B cell (primary cell): Measurements from ENCODE around the gene LILRB3. TPM values are rescaled to one million over a fixed set of nuclear protein-coding genes. Genes with fewer than 3 reads are reported as not detected.
"Not testable (repeated sequence)": the region's sequence is repeated elsewhere in the genome, so short reads cannot be mapped to it uniquely, and the experiment has no call there.

Source experiments
- ATAC-seq: fragments of 200-7000 bp; cut with Tn5 transposase; one replicate; pipeline ENCODE4 v1.10.0; 2021; ENCODE audit warnings: low read depth, mild to moderate bottlenecking, moderate number of reproducible peaks, moderate library complexity
- CTCF ChIA-PET: fragments of 350-600 bp; sonication (Branson Sonifier 250); formaldehyde crosslinking; loops from one replicate; lab custom pipeline; 2021; ENCODE audit warnings: antibody characterized with exemption, inconsistent platforms; lab: Charles Lee
- POLR2A ChIA-PET: fragments of 350-600 bp; sonication (Branson Sonifier 250); formaldehyde crosslinking; loops from one replicate; lab custom pipeline; 2021; ENCODE audit warnings: antibody characterized with exemption; lab: Charles Lee
- DNase-seq: peaks from one replicate; pipeline ENCODE4 v3.0.0; 2013
- H2AFZ ChIP-seq: 2 replicates; pipeline ENCODE4 v1.6.1; 2012; ENCODE audit warnings: mild to moderate bottlenecking, low read depth, low read length; ENCODE audit not compliant: insufficient read depth, poor library complexity, severe bottlenecking
- H3K27ac ChIP-seq, 2 donors: 1 replicate in 1 of 2; 2 replicates in 1 of 2; pipeline ENCODE4 v1.5.1; 2012 to 2013; ENCODE audit warnings: low read length in 2 of 2, mild to moderate bottlenecking in 2 of 2, moderate library complexity in 1 of 2
- H3K27me3 ChIP-seq, 4 experiments: fragments of 200-600 bp in 1 of 4; sonication (generic) in 1 of 4; replicated peaks in 1 of 4; 1 replicate in 2 of 4; 2 replicates in 2 of 4; pipeline versions ENCODE4 v1.6.1 to v1.7.0; 2013 to 2016; ENCODE audit warnings: low read length in 3 of 4, mild to moderate bottlenecking in 2 of 4, mixed read lengths in 1 of 4, moderate library complexity in 1 of 4; ENCODE audit not compliant: insufficient read depth in 4 of 4, control insufficient read depth in 3 of 4; ENCODE audit errors: control extremely low read depth in 1 of 4
- H3K36me3 ChIP-seq, 2 experiments: replicated peaks in 1 of 2; 1 replicate in 1 of 2; 2 replicates in 1 of 2; pipeline versions ENCODE4 v1.6.1 to v1.7.1; 2013; ENCODE audit warnings: low read length in 1 of 2; ENCODE audit not compliant: insufficient read depth in 2 of 2, control insufficient read depth in 1 of 2; ENCODE audit errors: control extremely low read depth in 1 of 2, extremely low read depth in 1 of 2
- H3K4me1 ChIP-seq, 2 donors: fragments of 200-600 bp in 1 of 2; sonication (generic) in 1 of 2; 1 replicate in 1 of 2; 2 replicates in 1 of 2; pipeline versions ENCODE4 v1.5.1 to v1.6.1; 2013 to 2017; ENCODE audit warnings: low read length in 2 of 2; ENCODE audit not compliant: control insufficient read depth in 2 of 2, insufficient read depth in 2 of 2
- H3K4me2 ChIP-seq: replicated peaks from 2 replicates; pipeline ENCODE3; 2012; ENCODE audit warnings: mild to moderate bottlenecking, low read depth, low read length; ENCODE audit not compliant: poor library complexity, severe bottlenecking
- H3K4me3 ChIP-seq, 5 experiments: fragments of 200-600 bp in 1 of 5; sonication (generic) in 1 of 5; 1 replicate in 3 of 5; 2 replicates in 2 of 5; pipeline versions ENCODE4 v1.5.1 to v1.7.0; 2011 to 2016; ENCODE audit warnings: low read length in 4 of 5, mild to moderate bottlenecking in 4 of 5, low read depth in 2 of 5, control low read depth in 1 of 5, moderate library complexity in 1 of 5; ENCODE audit not compliant: insufficient read depth in 1 of 5; ENCODE audit errors: control extremely low read depth in 1 of 5, extremely low read depth in 1 of 5
- H3K79me2 ChIP-seq: fragments of 200-600 bp; sonication (generic); one replicate; pipeline ENCODE4 v1.6.0; 2016; ENCODE audit warnings: low read length; ENCODE audit not compliant: control insufficient read depth, insufficient read depth
- H3K9ac ChIP-seq: fragments of 200-600 bp; sonication (generic); 2 replicates; pipeline ENCODE4 v1.6.1; 2017; ENCODE audit warnings: mild to moderate bottlenecking, low read length, moderate library complexity
- H3K9me3 ChIP-seq, 3 donors: one replicate each; pipeline versions ENCODE4 v1.6.1 to v1.7.1; 2013; ENCODE audit warnings: low read length in 2 of 3; ENCODE audit not compliant: control insufficient read depth in 2 of 3, insufficient read depth in 1 of 3; ENCODE audit errors: control extremely low read depth in 1 of 3
- H4K20me1 ChIP-seq: 2 replicates; pipeline ENCODE4 v1.6.0; 2012; ENCODE audit warnings: mild to moderate bottlenecking, low read length; ENCODE audit not compliant: insufficient read depth, control insufficient read depth, poor library complexity, severe bottlenecking
- H3K27ac Mint-ChIP-seq: one replicate; pipeline ENCODE4 v1.8.0; 2021; ENCODE audit warnings: mixed read lengths
- H3K27me3 Mint-ChIP-seq: one replicate; pipeline ENCODE4 v1.8.0; 2021; ENCODE audit warnings: mixed read lengths
- H3K4me1 Mint-ChIP-seq: one replicate; pipeline ENCODE4 v1.8.0; 2021; ENCODE audit warnings: mixed read lengths
- H3K4me3 Mint-ChIP-seq: one replicate; pipeline ENCODE4 v1.8.0; 2021; ENCODE audit warnings: mixed read lengths
- H3K9me3 Mint-ChIP-seq: one replicate; pipeline ENCODE4 v1.8.0; 2022; ENCODE audit warnings: mixed read lengths; ENCODE audit not compliant: insufficient read depth
- CTCF ChIP-seq: fragments of 200-600 bp; IDR thresholded peaks from one replicate; pipeline ENCODE4 v1.8.0; 2022; ENCODE audit warnings: antibody characterized with exemption, mild to moderate bottlenecking
- EZH2 ChIP-seq: IDR thresholded peaks from 2 replicates; pipeline ENCODE4 v1.6.1; 2012; ENCODE audit warnings: borderline replicate concordance, low read depth, mild to moderate bottlenecking, moderate library complexity, low read length; ENCODE audit not compliant: insufficient read depth, poor library complexity, severe bottlenecking
- WGBS: methylation state at CpG from one replicate; pipeline ENCODE4 v1.1.5; 2013; ENCODE audit warnings: missing lambda C conversion rate; ENCODE audit not compliant: insufficient coverage; 5-methylcytosine and 5-hydroxymethylcytosine counted together
- intact Hi-C: fragments of 100-400 bp; cut with micrococcal nuclease; formaldehyde crosslinking; loops from one replicate; pipeline ENCODE4 v1.10.0; 2022
- polyA plus RNA-seq: library from polyadenylated mRNA; depleted of rRNA; stranded (reverse); fragments of >200 nt; gene quantifications from 2 replicates; pipeline ENCODE4 v1.2.3, GENCODE V29; 2012
- total RNA-seq, 2 donors: library from RNA; stranded (reverse); fragments of 120-200 nt in 1 of 2; gene quantifications; 1 replicate in 1 of 2; 2 replicates in 1 of 2; pipeline versions ENCODE4 v1.2.3 to v1.2.4, GENCODE V29; 2013 to 2022

LILRB3 gene
- total and polyA plus RNA-seq, 2 donors (not counting 1 experiment from before 2014, with no cell fraction given) = 0.25 to 2.3 TPM

GRCh38 chr19:54216869-54217268, 5.9 kb downstream of the LILRB3 start:
- POLR2A ChIA-PET = no interaction called here
- no peak overlapping the region for H3K4me2 ChIP-seq
- H3K79me2 ChIP-seq = peaks cover 3% of the 10 kb centered on the region
- no peak overlapping the region for H3K4me3 ChIP-seq
- Mint-ChIP-seq H3K4me1 (no peaks in the 10 kb centered on the region), H3K27me3 (no peaks in the 10 kb centered on the region), H3K27ac (no peak overlapping the region), H3K9me3 (no peaks in the 10 kb centered on the region), H3K4me3 (no peak overlapping the region)
- 89% methylated on average over 7 of the region's 9 CpGs for WGBS
- no peak for TF ChIP-seq EZH2
- no peak for TF ChIP-seq CTCF
- H3K9me3 ChIP-seq = no peaks in the 10 kb centered on the region
- intact Hi-C loops = no loop called here
- H3K9ac ChIP-seq = no peak overlapping the region
- no peak for DNase-seq
- no peaks in the 10 kb centered on the region for H4K20me1 ChIP-seq
- ATAC-seq = no peak
- H3K27me3 ChIP-seq = no peaks in the 10 kb centered on the region
- H3K27ac ChIP-seq = no peak overlapping the region
- no peaks in the 10 kb centered on the region for H3K4me1 ChIP-seq
- H3K36me3 ChIP-seq = no peaks in the 10 kb centered on the region
- CTCF ChIA-PET = no interaction called here
- H2AFZ ChIP-seq = no peak overlapping the region

GRCh38 chr19:54214734-54215133, 8.1 kb downstream of the LILRB3 start:
- peaks cover 15% of the 10 kb centered on the region for H3K4me1 Mint-ChIP-seq
- H3K9me3 Mint-ChIP-seq, H3K4me3 Mint-ChIP-seq, H3K4me3 ChIP-seq, DNase-seq, H3K4me2 ChIP-seq, H3K9ac ChIP-seq, H3K9me3 ChIP-seq, H2AFZ ChIP-seq, H3K27ac ChIP-seq, CTCF ChIA-PET, H3K27ac Mint-ChIP-seq, H3K27me3 ChIP-seq, ATAC-seq, H3K27me3 Mint-ChIP-seq, intact Hi-C loops, H3K36me3 ChIP-seq, POLR2A ChIA-PET: not testable (repeated sequence)
- peaks cover 0 to 12% of the 10 kb centered on the region in 2 donors for H3K4me1 ChIP-seq
- 93% methylated on average over 3 of the region's 19 CpGs for WGBS
- peaks cover 17% of the 10 kb centered on the region for H3K79me2 ChIP-seq
- peaks cover 14% of the 10 kb centered on the region for H4K20me1 ChIP-seq

GRCh38 chr19:54214217-54214616, 8.6 kb downstream of the LILRB3 start:
- peaks cover 0 to 17% of the 10 kb centered on the region in 2 donors for H3K4me1 ChIP-seq
- H3K4me3 ChIP-seq, H3K4me2 ChIP-seq, H3K9ac ChIP-seq, H3K27ac Mint-ChIP-seq, intact Hi-C loops, H3K4me3 Mint-ChIP-seq, DNase-seq, POLR2A ChIA-PET, H3K27me3 ChIP-seq, ATAC-seq, H2AFZ ChIP-seq, H3K27me3 Mint-ChIP-seq, H3K9me3 ChIP-seq, H3K36me3 ChIP-seq, CTCF ChIA-PET, H3K27ac ChIP-seq, H3K9me3 Mint-ChIP-seq: not testable (repeated sequence)
- no CpG with 5 or more reads among the region's 5 CpGs for WGBS
- peaks cover 19% of the 10 kb centered on the region for H4K20me1 ChIP-seq
- peaks cover 18% of the 10 kb centered on the region for H3K4me1 Mint-ChIP-seq
- H3K79me2 ChIP-seq = peaks cover 21% of the 10 kb centered on the region
